ENCODE data around the gene DHRS7B.
"Not testable (repeated sequence)": the region's sequence is repeated elsewhere in the genome, so short reads cannot be mapped to it uniquely, and the experiment has no call there.

The DHRS7B gene

GRCh38 chr17:21143695-21144094 lies 16.9 kb downstream of the DHRS7B start:
- H3K4me3 ChIP-seq (ENCODE audit: low read depth, low read length) = no peak overlapping the region

GRCh38 chr17:21144299-21144698 lies 17.5 kb downstream of the DHRS7B start:
- DNase-seq (ENCODE audit: low read depth); H3K4me3 ChIP-seq (ENCODE audit: low read depth, low read length): not testable (repeated sequence)

More at GRCh38 chr17:21143695-21144094, 16.9 kb downstream of the DHRS7B start:
- no peak for DNase-seq (ENCODE audit: low read depth)
- no peak for TF ChIP-seq CTCF (IDR thresholded peaks at IDR 0.05; ENCODE audit: low read depth, low read length, missing control alignments)

- DNase-seq (ENCODE audit: low read depth) = no peak
- no peak for TF ChIP-seq CTCF (IDR thresholded peaks at IDR 0.05; ENCODE audit: low read depth, low read length, missing control alignments)
- H3K4me3 ChIP-seq (ENCODE audit: low read depth, low read length) = no peak overlapping the region
Observed at GRCh38 chr17:21146362-21147015, 19.7 kb downstream of the DHRS7B start.

- no peak for DNase-seq (ENCODE audit: low read depth)
- no peak for TF ChIP-seq CTCF (IDR thresholded peaks at IDR 0.05; ENCODE audit: low read depth, low read length, missing control alignments)
- H3K4me3 ChIP-seq (ENCODE audit: low read depth, low read length) = no peak overlapping the region
Observed at GRCh38 chr17:21149621-21150020, 22.9 kb downstream of the DHRS7B start.

- no peak overlapping the region for H3K4me3 ChIP-seq (ENCODE audit: low read depth, low read length)
- no peak for DNase-seq (ENCODE audit: low read depth)
- TF ChIP-seq CTCF (IDR thresholded peaks at IDR 0.05; ENCODE audit: low read depth, low read length, missing control alignments) = no peak
Observed at GRCh38 chr17:21152731-21153130, 26.0 kb downstream of the DHRS7B start.

GRCh38 chr17:21157586-21158370 lies 31.0 kb downstream of the DHRS7B start:
- no peak for DNase-seq (ENCODE audit: low read depth)
- no peak for TF ChIP-seq CTCF (IDR thresholded peaks at IDR 0.05; ENCODE audit: low read depth, low read length, missing control alignments)

GRCh38 chr17:21160401-21160800 lies 33.6 kb downstream of the DHRS7B start:
- no peak overlapping the region for H3K4me3 ChIP-seq (ENCODE audit: low read depth, low read length)
- no peak for DNase-seq (ENCODE audit: low read depth)
- no peak for TF ChIP-seq CTCF (IDR thresholded peaks at IDR 0.05; ENCODE audit: low read depth, low read length, missing control alignments)

More at GRCh38 chr17:21157586-21158370, 31.0 kb downstream of the DHRS7B start:
- H3K4me3 ChIP-seq (ENCODE audit: low read depth, low read length) = no peak overlapping the region
